Sigmoid colon (tissue), 7 donors: Measurements from ENCODE around the gene PGRMC1. TPM values are rescaled to one million over a fixed set of nuclear protein-coding genes. Genes with fewer than 3 reads are reported as not detected.
"Not testable (repeated sequence)": the region's sequence is repeated elsewhere in the genome, so short reads cannot be mapped to it uniquely, and the experiment has no call there.

Experiments
- DNase-seq: peaks from one replicate; pipeline ENCODE4 v3.0.0-alpha.2; 2019
- H3K27ac ChIP-seq, 4 donors: fragments of 200-600 bp; sonication (generic); one replicate each; pipeline ENCODE4 v1.5.1; 2016 to 2019; ENCODE audit warnings: mild to moderate bottlenecking in 1 of 4
- H3K27me3 ChIP-seq, 3 donors: fragments of 200-600 bp; sonication (generic); one replicate each; pipeline ENCODE4 v1.5.1; 2019; ENCODE audit warnings: mild to moderate bottlenecking in 1 of 3
- H3K36me3 ChIP-seq, 4 donors: fragments of 200-600 bp; sonication (generic); one replicate each; pipeline ENCODE4 v1.5.1; 2016 to 2019
- H3K4me1 ChIP-seq, 4 donors: fragments of 200-600 bp; sonication (generic); one replicate each; pipeline ENCODE4 v1.5.1; 2017 to 2019
- H3K4me3 ChIP-seq, 4 donors: fragments of 200-600 bp; sonication (generic); one replicate each; pipeline ENCODE4 v1.5.1; 2017 to 2019; ENCODE audit warnings: mild to moderate bottlenecking in 2 of 4, moderate library complexity in 1 of 4
- H3K9me3 ChIP-seq, 4 donors: fragments of 200-600 bp in 3 of 4; sonication (generic) in 3 of 4; one replicate each; pipeline versions ENCODE4 v1.5.1 to v1.6.1; 2013 to 2019
- CTCF ChIP-seq, 4 experiments: fragments of 450-650 bp in 3 of 4; fragments of 200-600 bp in 1 of 4; IDR thresholded peaks; one replicate each; pipeline ENCODE4 v1.5.1; 2016 to 2019; ENCODE audit warnings: antibody characterized with exemption in 4 of 4, mild to moderate bottlenecking in 3 of 4, moderate library complexity in 2 of 4
- EP300 ChIP-seq, 4 donors: sonication (generic); formaldehyde crosslinking; IDR thresholded peaks; one replicate each; pipeline ENCODE4 v1.6.1; 2017; ENCODE audit warnings: antibody characterized with exemption in 4 of 4
- POLR2A ChIP-seq, 2 donors: fragments of 450-650 bp; IDR thresholded peaks; one replicate each; pipeline ENCODE4 v1.6.1; 2016; ENCODE audit warnings: antibody characterized with exemption in 2 of 2, mild to moderate bottlenecking in 2 of 2, moderate library complexity in 2 of 2
- POLR2AphosphoS5 ChIP-seq, 4 donors: sonication (generic); formaldehyde crosslinking; IDR thresholded peaks; one replicate each; pipeline ENCODE4 v1.6.1; 2017; ENCODE audit warnings: antibody characterized with exemption in 4 of 4
- WGBS, 2 donors: extraction: QIAGEN DNeasy Blood & Tissue Kit; methylation state at CpG; one replicate each; pipeline ENCODE4 v1.1.7; 2013; 5-methylcytosine and 5-hydroxymethylcytosine counted together
- intact Hi-C: fragments of 100-400 bp; cut with DNase I; formaldehyde crosslinking; loops from one replicate; pipeline ENCODE4 v1.15.1; 2023
- polyA plus RNA-seq, 3 donors: library from polyadenylated mRNA; stranded (reverse); fragments of 200-250 nt; gene quantifications; one replicate each; pipeline ENCODE4 v1.2.3, GENCODE V29; 2013
- total RNA-seq, 4 donors: library from RNA; depleted of rRNA; stranded (reverse); fragments of >200 nt; gene quantifications; one replicate each; pipeline ENCODE4 v1.1.0, GENCODE V29; 2016
- donor health status: healthy with polysubstance abuse.
- donor health status: Bipolar disorder and iron deficiency.
- donor health status: healthy.

PGRMC1 gene
- total and polyA plus RNA-seq, 7 donors: 33.0 to 159 (median 104) TPM

DNA sequence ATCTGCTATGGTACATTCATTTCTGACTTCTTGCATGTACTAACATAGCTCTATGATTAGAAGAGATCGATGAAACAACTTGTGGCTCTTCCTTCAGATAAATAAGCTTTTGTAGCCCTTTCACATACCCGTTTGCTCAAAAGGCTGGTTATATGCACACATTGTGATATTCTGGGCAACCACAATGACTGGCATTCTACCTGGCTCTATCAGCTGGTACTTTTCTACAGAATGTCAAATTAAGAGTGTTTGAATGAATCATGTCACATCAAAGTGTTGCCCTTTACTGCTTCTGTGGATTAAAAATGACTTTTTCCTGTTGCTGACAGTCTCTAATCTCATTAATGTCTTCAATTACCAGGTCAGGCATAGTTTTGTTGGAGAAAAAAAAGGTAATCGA is 11.6 kb downstream of the PGRMC1 start:
- no peak for TF ChIP-seq POLR2AphosphoS5 (IDR thresholded peaks at IDR 0.05)
- TF ChIP-seq POLR2A (IDR thresholded peaks at IDR 0.05): no peak
- no peak for TF ChIP-seq EP300 (IDR thresholded peaks at IDR 0.05)
- no peak for TF ChIP-seq CTCF (IDR thresholded peaks at IDR 0.05)
- no peaks in the 10 kb centered on the region for H3K9me3 ChIP-seq
- H3K36me3 ChIP-seq: peaks cover 0 to 13% (median 0%) of the 10 kb centered on the region in 4 donors
- H3K27ac ChIP-seq: no peak overlapping the region
- DNase-seq: no peak
- intact Hi-C loops: no loop called here
- H3K4me3 ChIP-seq: no peak overlapping the region
- 89 to 96% methylated on average over 3 of the region's 3 CpGs for WGBS, 2 donors
- H3K4me1 ChIP-seq: no peaks in the 10 kb centered on the region
- no peaks in the 10 kb centered on the region for H3K27me3 ChIP-seq

GRCh38 chrX:119249891-119250290 is 13.8 kb downstream of the PGRMC1 start:
- no peak for DNase-seq
- WGBS, 2 donors: 80 to 85% methylated on average over 3 of the region's 3 CpGs
- Histone ChIP-seq H3K27ac (no peak overlapping the region), H3K9me3 (no peaks in the 10 kb centered on the region), H3K36me3 (no peaks in the 10 kb centered on the region), H3K4me3 (no peak overlapping the region), H3K27me3 (no peaks in the 10 kb centered on the region), H3K4me1 (no peaks in the 10 kb centered on the region)
- TF ChIP-seq EP300 (IDR thresholded peaks at IDR 0.05) (no peak), POLR2A (IDR thresholded peaks at IDR 0.05) (no peak), POLR2AphosphoS5 (IDR thresholded peaks at IDR 0.05) (no peak), CTCF (IDR thresholded peaks at IDR 0.05) (no peak)
- intact Hi-C loops: no loop called here

DNA sequence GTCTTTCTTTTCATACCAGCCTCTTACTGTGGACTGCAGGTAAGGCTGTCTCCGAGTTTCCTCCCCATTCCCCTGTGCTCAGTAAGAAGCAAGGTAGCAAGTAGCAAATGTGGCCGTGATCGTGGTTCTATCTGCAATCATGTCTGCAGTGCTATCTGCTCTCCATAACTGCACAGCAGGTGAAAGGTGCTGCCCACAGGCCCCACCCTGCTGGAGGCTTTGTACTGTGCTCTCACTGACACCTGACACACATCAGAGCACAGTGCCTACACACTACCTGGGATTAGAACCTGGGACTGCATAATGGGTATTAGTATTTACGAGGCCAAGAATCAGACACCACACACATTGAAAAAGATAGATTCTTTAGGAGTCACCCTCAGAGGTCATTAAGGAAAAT is 15.3 kb downstream of the PGRMC1 start:
- Histone ChIP-seq H3K4me3 (no peak overlapping the region), H3K36me3 (no peaks in the 10 kb centered on the region), H3K4me1 (no peaks in the 10 kb centered on the region), H3K9me3 (no peaks in the 10 kb centered on the region), H3K27ac (no peak overlapping the region), H3K27me3 (no peaks in the 10 kb centered on the region)
- DNase-seq: no peak
- WGBS, 2 donors: 13 to 82% methylated on average over 4 of the region's 4 CpGs
- intact Hi-C loops: no loop called here
- TF ChIP-seq EP300 (IDR thresholded peaks at IDR 0.05): no peak

- intact Hi-C loops: no loop called here
- H3K27ac ChIP-seq: no peak overlapping the region
- no peaks in the 10 kb centered on the region for H3K4me1 ChIP-seq
- no peaks in the 10 kb centered on the region for H3K9me3 ChIP-seq
- TF ChIP-seq POLR2AphosphoS5 (IDR thresholded peaks at IDR 0.05): no peak
- TF ChIP-seq POLR2A (IDR thresholded peaks at IDR 0.05): no peak
- TF ChIP-seq CTCF (IDR thresholded peaks at IDR 0.05): no peak
- no peak for TF ChIP-seq EP300 (IDR thresholded peaks at IDR 0.05)
- no peak for DNase-seq
- H3K27me3 ChIP-seq: no peaks in the 10 kb centered on the region
- H3K36me3 ChIP-seq: no peaks in the 10 kb centered on the region
- WGBS, 2 donors: 49 to 84% methylated on average over 2 of the region's 2 CpGs
- no peak overlapping the region for H3K4me3 ChIP-seq
Measured at GRCh38 chrX:119252716-119253115, 16.6 kb downstream of the PGRMC1 start.

GRCh38 chrX:119266364-119266995 is 30.4 kb downstream of the PGRMC1 start:
- H3K36me3 ChIP-seq: no peaks in the 10 kb centered on the region
- no peak for DNase-seq
- peak in 3 of 4 experiments; percentile 20 to 58 (median 26) for TF ChIP-seq CTCF (IDR thresholded peaks at IDR 0.05)
- TF ChIP-seq POLR2A (IDR thresholded peaks at IDR 0.05): no peak
- no peak overlapping the region for H3K4me3 ChIP-seq
- intact Hi-C loops: loop anchor here (2.0 kb wide), 1 partner anchor 148 kb away; no protein-coding TSS in a partner anchor
- 13 to 19% methylated on average over 5 of the region's 5 CpGs for WGBS, 2 donors
- no peaks in the 10 kb centered on the region for H3K4me1 ChIP-seq
- H3K27ac ChIP-seq: no peak overlapping the region
- H3K27me3 ChIP-seq: no peaks in the 10 kb centered on the region
- no peaks in the 10 kb centered on the region for H3K9me3 ChIP-seq

GRCh38 chrX:119267115-119267514 is 31.0 kb downstream of the PGRMC1 start:
- intact Hi-C loops: loop anchor here (2.0 kb wide), 1 partner anchor 148 kb away; no protein-coding TSS in a partner anchor
- H3K27ac ChIP-seq, H3K4me1 ChIP-seq, H3K27me3 ChIP-seq, H3K36me3 ChIP-seq, H3K9me3 ChIP-seq, DNase-seq, H3K4me3 ChIP-seq: not testable (repeated sequence)
- WGBS, 2 donors: 88 to 91% methylated on average over 3 of the region's 3 CpGs
